HUES6 (cell line): ENCODE measurements around the gene TPO.
"Not testable (repeated sequence)": the region's sequence is repeated elsewhere in the genome, so short reads cannot be mapped to it uniquely, and the experiment has no call there.

Experiments
- H3K27ac ChIP-seq: 2 replicates; pipeline ENCODE4 v1.7.0; 2013; ENCODE audit warnings: low read depth, mild to moderate bottlenecking, low read length, inconsistent platforms
- H3K27me3 ChIP-seq: 2 replicates; pipeline ENCODE4 v1.6.1; 2013; ENCODE audit warnings: low read length; ENCODE audit not compliant: control insufficient read depth, insufficient read depth
- H3K36me3 ChIP-seq: 2 replicates; pipeline ENCODE4 v1.6.1; 2013; ENCODE audit warnings: low read length; ENCODE audit not compliant: control insufficient read depth, insufficient read depth
- H3K4me1 ChIP-seq: 2 replicates; pipeline ENCODE4 v1.6.1; 2013; ENCODE audit warnings: low read length; ENCODE audit not compliant: control insufficient read depth, insufficient read depth
- H3K4me3 ChIP-seq: 2 replicates; pipeline ENCODE4 v1.5.1; 2013; ENCODE audit warnings: low read depth, low read length
- H3K9ac ChIP-seq: one replicate; pipeline ENCODE4 v1.6.1; 2013; ENCODE audit warnings: mild to moderate bottlenecking, low read length
- H3K9me3 ChIP-seq: 2 replicates; pipeline ENCODE4 v1.6.1; 2013; ENCODE audit warnings: low read depth, low read length; ENCODE audit not compliant: control insufficient read depth, insufficient read depth

TPO gene

DNA sequence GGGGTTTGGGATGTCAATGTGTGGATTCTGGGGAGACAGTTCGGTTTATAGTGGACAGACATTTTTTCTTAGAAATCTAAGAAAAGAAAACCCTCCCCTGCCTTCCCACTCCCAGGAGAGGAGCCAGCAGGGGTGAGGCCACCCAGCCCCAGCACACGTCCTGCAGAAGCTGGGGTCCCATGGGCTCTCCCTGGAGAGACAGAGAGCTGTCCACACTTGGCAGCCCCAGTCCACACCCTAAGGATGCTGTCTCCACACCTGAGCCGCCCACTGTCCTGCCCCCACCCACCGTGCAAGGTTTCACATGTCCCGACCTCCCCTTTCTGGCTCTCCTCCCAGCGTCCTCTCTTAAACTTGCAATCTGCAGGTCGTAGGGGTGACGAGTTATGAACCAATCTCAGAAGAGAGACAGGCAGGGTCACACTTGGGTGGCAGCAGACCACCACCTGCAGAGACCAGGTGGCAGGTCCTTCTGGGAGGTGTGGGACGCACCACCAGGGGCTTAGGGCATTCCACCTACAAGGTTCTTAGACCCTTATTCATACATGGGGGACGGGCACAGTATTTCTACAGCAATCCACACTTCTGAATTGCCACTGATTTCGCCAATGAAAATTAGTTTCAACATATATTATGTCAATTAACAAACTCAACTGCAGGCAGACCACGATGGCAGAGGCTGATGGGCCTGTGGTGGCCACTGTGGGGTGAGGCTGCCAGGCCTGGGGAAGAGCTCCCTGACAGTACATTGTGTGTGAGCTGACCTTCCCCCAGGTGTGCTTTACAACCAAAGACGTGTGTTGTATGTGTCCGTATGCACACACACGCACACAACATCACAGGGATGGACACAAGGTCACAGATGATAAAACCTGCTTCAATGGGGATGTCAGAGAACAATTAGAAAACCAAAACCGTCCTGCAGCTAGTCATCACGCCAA lies 158.5 kb downstream of the TPO start:
- Histone ChIP-seq H3K9ac (no peak overlapping the region), H3K4me1 (no peaks in the 10 kb centered on the region), H3K9me3 (no peaks in the 10 kb centered on the region; the same call in 1 of the 2 replicates), H3K36me3 (no peaks in the 10 kb centered on the region), H3K4me3 (no peak overlapping the region), H3K27ac (no peak overlapping the region), H3K27me3 (0 out of 2 replicates have a peak, but pooled peaks cover 3% of the 10 kb centered on the region)

DNA sequence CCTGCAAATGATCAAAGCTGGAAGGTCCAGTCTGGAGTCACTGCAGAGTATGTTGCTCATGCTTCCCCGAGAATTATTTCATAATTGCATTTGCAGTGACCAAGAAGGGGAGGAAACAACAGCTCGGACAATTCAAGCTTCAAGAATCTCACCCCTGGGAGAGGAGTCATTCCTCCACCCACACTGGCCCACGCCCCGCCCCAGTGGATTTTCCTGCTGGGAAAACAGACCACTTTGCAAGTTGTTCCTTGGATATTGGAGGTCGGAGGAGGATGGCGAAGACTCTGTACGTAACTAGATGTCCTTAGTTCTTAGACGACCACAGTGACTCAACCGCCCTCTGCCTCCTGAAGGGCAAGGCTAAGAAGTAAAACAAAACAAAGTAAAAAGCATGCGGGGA lies 159.4 kb downstream of the TPO start:
- Histone ChIP-seq H3K9ac (no peak overlapping the region), H3K36me3 (no peaks in the 10 kb centered on the region), H3K27ac (no peak overlapping the region), H3K4me1 (no peaks in the 10 kb centered on the region), H3K9me3 (no peaks in the 10 kb centered on the region), H3K4me3 (no peak overlapping the region), H3K27me3 (0 out of 2 replicates have a peak, but pooled peaks cover 3% of the 10 kb centered on the region)

DNA sequence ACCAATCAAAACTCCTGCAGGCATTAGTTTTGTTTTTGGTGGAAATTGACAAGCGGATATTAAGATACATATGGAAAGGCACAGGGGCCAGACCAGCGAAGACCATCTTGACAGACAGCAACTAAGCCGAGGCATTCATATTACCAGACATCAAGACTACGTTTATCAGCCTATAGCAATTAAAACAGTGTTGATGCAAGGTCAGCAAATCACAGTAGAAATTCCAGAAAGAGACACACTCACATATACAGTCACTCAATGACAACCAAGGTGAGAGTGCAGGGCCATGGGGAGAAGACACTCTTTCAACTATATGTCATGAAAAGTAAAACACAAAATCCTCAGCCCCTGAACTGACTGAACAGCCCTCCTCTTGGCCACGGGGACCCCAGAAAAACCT lies 164.6 kb downstream of the TPO start:
- peaks cover 2% of the 10 kb centered on the region; the same call in 1 of the 2 replicates for H3K4me1 ChIP-seq
- no peaks in the 10 kb centered on the region for H3K9me3 ChIP-seq
- no peak overlapping the region for H3K27ac ChIP-seq
- no peak overlapping the region for H3K4me3 ChIP-seq
- no peaks in the 10 kb centered on the region for H3K36me3 ChIP-seq
- no peak overlapping the region for H3K9ac ChIP-seq
- H3K27me3 ChIP-seq = 0 out of 2 replicates have a peak, but pooled peaks cover 3% of the 10 kb centered on the region

DNA sequence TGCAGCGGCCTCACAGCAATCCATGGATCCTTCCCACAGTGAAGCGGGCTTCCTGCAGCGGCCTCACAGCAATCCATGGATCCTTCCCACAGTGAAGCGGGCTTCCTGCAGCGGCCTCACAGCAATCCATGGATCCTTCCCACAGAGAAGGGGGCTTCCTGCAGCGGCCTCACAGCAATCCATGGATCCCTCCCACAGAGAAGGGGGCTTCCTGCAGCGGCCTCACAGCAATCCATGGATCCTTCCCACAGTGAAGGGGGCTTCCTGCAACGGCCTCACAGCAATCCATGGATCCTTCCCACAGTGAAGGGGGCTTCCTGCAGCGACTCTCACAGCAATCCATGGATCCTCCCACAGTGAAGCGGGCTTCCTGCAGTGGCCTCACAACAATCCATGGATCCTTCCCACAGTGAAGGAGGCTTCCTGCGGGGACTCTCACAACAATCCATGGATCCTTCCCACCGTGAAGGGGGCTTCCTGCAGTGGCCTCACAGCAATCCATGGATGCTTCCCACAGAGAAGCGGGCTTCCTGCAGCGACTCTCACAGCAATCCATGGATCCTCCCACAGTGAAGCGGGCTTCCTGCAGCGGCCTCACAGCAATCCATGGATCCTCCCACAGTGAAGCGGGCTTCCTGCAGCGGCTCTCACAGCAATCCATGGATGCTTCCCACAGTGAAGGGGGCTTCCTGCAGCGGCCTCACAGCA lies 168.1 kb downstream of the TPO start:
- H3K9me3 ChIP-seq, H3K9ac ChIP-seq, H3K4me1 ChIP-seq, H3K27ac ChIP-seq, H3K36me3 ChIP-seq, H3K4me3 ChIP-seq, H3K27me3 ChIP-seq: not testable (repeated sequence)

DNA sequence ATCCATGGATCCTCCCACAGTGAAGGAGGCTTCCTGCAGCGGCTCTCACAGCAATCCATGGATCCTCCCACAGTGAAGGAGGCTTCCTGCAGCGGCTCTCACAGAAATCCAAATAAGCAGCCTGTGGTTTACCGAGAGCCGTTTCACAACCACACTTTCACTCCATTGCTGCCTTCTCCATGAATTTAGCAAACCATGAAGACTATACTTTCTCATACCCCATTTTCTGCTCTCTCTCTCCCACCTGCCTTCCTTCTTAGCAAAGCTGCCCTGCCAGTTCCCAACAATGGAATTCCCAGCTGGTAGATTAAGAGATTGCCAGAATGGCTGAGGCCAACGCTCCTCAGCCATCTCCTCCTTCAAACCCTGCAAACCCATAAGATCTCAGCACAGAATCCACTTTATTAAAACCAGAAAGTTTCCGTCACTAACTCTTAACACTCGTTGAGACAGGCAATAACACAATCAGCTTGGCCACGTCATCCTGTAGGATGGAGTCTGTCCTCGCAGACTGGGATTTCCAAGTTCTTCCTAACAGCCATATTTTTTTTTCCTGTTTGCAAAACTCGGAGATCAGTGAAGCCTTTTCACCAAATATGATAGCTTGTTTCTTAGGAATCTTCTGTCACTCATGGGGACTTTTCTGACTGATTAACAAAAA lies 168.8 kb downstream of the TPO start:
- no peaks in the 10 kb centered on the region for H3K27me3 ChIP-seq

DNA sequence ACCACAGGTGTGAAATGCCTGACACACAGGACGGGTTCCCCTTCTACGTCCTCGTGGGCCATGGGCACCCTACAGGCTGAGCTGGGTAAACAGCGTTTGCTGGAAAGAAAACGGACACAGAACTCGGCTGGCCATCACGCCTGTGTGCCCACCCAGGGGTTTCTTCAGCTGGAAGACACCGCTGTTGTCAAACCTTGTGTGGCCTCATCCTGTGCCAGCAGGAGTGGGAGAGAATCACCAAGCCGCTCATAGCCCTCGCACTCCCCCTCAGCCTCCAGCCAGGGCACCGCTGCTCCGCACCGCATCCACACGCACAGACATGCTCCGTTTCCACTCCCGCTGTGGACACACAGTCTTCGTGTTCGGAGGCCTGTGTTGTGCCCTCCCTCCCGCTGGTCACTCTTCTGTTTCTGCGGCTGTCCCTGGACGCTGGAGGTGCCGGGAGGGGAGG lies 169.7 kb downstream of the TPO start:
- Histone ChIP-seq H3K4me3 (no peak overlapping the region), H3K9ac (no peak overlapping the region), H3K36me3 (no peaks in the 10 kb centered on the region), H3K9me3 (0 out of 2 replicates have a peak, but pooled peaks cover 2% of the 10 kb centered on the region), H3K27me3 (no peaks in the 10 kb centered on the region), H3K4me1 (peaks cover 2% of the 10 kb centered on the region; the same call in 1 of the 2 replicates), H3K27ac (no peak overlapping the region)

More for the DNA sequence above, 168.8 kb downstream of the TPO start:
- H3K4me1 ChIP-seq = peaks cover 2% of the 10 kb centered on the region; the same call in 1 of the 2 replicates
- H3K4me3 ChIP-seq = no peak overlapping the region
- no peak overlapping the region for H3K27ac ChIP-seq
- 0 out of 2 replicates have a peak, but pooled peaks cover 2% of the 10 kb centered on the region for H3K9me3 ChIP-seq
- no peaks in the 10 kb centered on the region for H3K36me3 ChIP-seq
- no peak overlapping the region for H3K9ac ChIP-seq

DNA sequence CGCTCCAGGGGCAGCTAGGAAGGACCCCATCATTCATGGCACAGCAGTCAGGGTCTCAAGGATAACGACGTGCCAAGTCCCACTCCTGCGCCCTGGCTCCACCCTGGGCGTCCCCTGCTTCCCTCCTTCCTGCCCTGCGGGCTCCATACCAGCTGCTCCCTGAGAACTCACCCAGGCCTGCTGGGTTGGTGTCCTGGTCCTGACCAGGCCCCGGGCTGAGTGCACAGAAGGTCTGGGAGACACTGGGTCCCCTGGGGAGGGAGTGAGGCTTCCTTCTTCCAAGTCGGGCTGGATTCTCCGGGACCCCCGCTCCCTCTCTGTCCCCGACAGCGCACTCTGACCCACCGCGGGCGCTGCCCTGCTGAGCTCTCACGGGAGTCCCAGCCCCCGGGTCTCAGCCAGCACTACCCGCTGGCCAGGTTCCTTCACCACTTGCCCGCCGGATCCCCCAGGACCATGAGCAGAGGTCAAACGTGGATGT lies 170.8 kb downstream of the TPO start:
- no peak overlapping the region for H3K9ac ChIP-seq
- no peak overlapping the region for H3K4me3 ChIP-seq
- H3K27ac ChIP-seq = no peak overlapping the region
- H3K9me3 ChIP-seq = 0 out of 2 replicates have a peak, but pooled peaks cover 2% of the 10 kb centered on the region
- H3K4me1 ChIP-seq = peaks cover 2% of the 10 kb centered on the region; the same call in 1 of the 2 replicates
- H3K27me3 ChIP-seq = no peaks in the 10 kb centered on the region
- H3K36me3 ChIP-seq = no peaks in the 10 kb centered on the region

- H3K9ac ChIP-seq = no peak overlapping the region
- no peaks in the 10 kb centered on the region for H3K36me3 ChIP-seq
- H3K27ac ChIP-seq = no peak overlapping the region
- H3K9me3 ChIP-seq = 0 out of 2 replicates have a peak, but pooled peaks cover 2% of the 10 kb centered on the region
- no peaks in the 10 kb centered on the region; the same call in 1 of the 2 replicates for H3K4me1 ChIP-seq
- H3K27me3 ChIP-seq = no peaks in the 10 kb centered on the region
- no peak overlapping the region for H3K4me3 ChIP-seq
These were observed 171.6 kb downstream of the TPO start for GRCh38 chr2:1584691-1585485.

DNA sequence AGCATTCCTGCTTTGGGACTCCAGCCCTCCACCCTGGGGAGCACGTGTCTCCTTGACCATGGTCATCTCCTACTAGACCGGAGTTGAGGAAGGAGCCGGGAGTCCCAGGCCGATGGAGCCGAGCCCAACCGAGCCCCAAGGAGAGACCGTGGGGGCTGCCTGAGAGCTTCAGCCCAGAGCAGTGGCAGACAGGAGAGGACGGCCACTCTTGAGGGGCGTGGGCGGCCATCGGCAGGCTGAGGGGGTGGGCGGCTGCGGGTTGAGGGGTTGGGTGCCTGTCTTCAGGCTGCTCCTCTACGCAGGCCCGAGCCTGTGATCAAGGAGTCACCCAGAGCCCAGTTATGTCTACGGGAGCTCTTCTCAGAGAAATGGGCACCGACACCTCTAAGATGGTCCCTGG lies 172.4 kb downstream of the TPO start:
- Histone ChIP-seq H3K27ac (no peak overlapping the region), H3K36me3 (no peaks in the 10 kb centered on the region), H3K9ac (no peak overlapping the region), H3K9me3 (0 out of 2 replicates have a peak, but pooled peaks cover 2% of the 10 kb centered on the region), H3K27me3 (no peaks in the 10 kb centered on the region), H3K4me1 (peaks cover under 1% of the 10 kb centered on the region; the same call in 1 of the 2 replicates), H3K4me3 (no peak overlapping the region)
